SK-N-SH treated with all-trans-retinoic acid at 6 μM for 48 hours (cell line): ENCODE results near the gene MYL4.

Source experiments
- CREB5 ChIP-seq: fragments of 250-450 bp; sonication (Bioruptor Pico); IDR thresholded peaks from 2 replicates; pipeline ENCODE4 v1.5.1; 2020; ENCODE audit warnings: low read depth, mild to moderate bottlenecking, moderate library complexity
- ZNF565 ChIP-seq: fragments of 450-650 bp; formaldehyde crosslinking; conservative IDR thresholded peaks from 2 replicates; pipeline ENCODE4 v1.5.0; 2020; ENCODE audit warnings: low read depth, mild to moderate bottlenecking, moderate library complexity

DNA sequence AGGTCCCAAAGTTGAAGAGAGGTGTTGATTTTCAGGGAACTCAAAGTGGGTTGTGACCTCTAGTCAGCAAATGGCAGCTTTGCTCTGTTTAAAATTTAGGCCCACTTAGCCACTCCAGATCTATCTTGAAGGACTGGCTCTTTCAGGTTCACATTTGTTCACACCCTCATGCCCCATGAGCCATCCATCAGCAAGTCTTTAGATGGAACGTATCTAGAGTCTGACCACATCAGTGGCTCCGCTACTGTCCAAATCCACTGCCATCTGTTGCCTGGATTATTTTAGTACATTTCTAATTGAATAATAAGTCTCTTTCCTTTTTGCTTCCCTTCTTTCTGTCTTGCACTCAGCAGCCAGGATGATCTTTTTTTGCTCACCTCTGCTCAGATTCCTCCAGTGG, 55.0 kb downstream of the MYL4 start:
- TF ChIP-seq CREB5 (CRISPR knock-in tag) (no peak), ZNF565 (no peak)
